Smooth muscle cell (in vitro differentiated cells): ENCODE results near the gene UBR4. TPM values are rescaled to one million over a fixed set of nuclear protein-coding genes. Genes with fewer than 3 reads are reported as not detected.

Experiments
- DNase-seq: peaks from one replicate; lab custom pipeline; 2025; ENCODE audit not compliant: unreplicated experiment; lab: John Stamatoyannopoulos, UW
- H2AFZ ChIP-seq: fragments of 200-600 bp; sonication (generic); 2 replicates; pipeline ENCODE4 v1.6.0; 2016; ENCODE audit warnings: antibody characterized with exemption, low read depth, mild to moderate bottlenecking
- H3F3A ChIP-seq: fragments of 200-600 bp; sonication (generic); 2 replicates; pipeline ENCODE4 v1.6.0; 2017; ENCODE audit warnings: antibody characterized with exemption, low read depth
- H3K27ac ChIP-seq: fragments of 200-600 bp; sonication (generic); 2 replicates; pipeline ENCODE4 v1.5.1; 2016; ENCODE audit warnings: low read depth, mild to moderate bottlenecking
- H3K27me3 ChIP-seq: fragments of 200-600 bp; sonication (generic); 2 replicates; pipeline ENCODE4 v1.6.1; 2016; ENCODE audit warnings: low read depth, mild to moderate bottlenecking
- H3K36me3 ChIP-seq: fragments of 200-600 bp; sonication (generic); 2 replicates; pipeline ENCODE4 v1.5.1; 2016; ENCODE audit warnings: low read depth
- H3K4me1 ChIP-seq: fragments of 200-600 bp; sonication (generic); 2 replicates; pipeline ENCODE4 v1.5.1; 2016; ENCODE audit warnings: low read depth
- H3K4me2 ChIP-seq: fragments of 200-600 bp; sonication (generic); 2 replicates; pipeline ENCODE4 v1.6.0; 2016; ENCODE audit warnings: mild to moderate bottlenecking
- H3K4me3 ChIP-seq: fragments of 200-600 bp; sonication (generic); 2 replicates; pipeline ENCODE4 v1.5.1; 2016; ENCODE audit warnings: mild to moderate bottlenecking
- H3K79me2 ChIP-seq: fragments of 200-600 bp; sonication (generic); 2 replicates; pipeline ENCODE4 v1.6.0; 2016; ENCODE audit warnings: low read depth, mild to moderate bottlenecking
- H3K9ac ChIP-seq: fragments of 200-600 bp; sonication (generic); 2 replicates; pipeline ENCODE4 v1.6.0; 2016; ENCODE audit warnings: low read depth
- H3K9me3 ChIP-seq: fragments of 200-600 bp; sonication (generic); replicated peaks from 2 replicates; pipeline ENCODE4 v1.5.1; 2016; ENCODE audit warnings: low read depth
- H4K20me1 ChIP-seq: fragments of 200-600 bp; sonication (generic); 2 replicates; pipeline ENCODE4 v1.6.0; 2016; ENCODE audit warnings: low read depth
- WGBS: methylation state at CpG from one replicate; pipeline ENCODE4 v1.1.7; 2016; ENCODE audit warnings: low lambda C conversion rate; 5-methylcytosine and 5-hydroxymethylcytosine counted together
- polyA plus RNA-seq: library from polyadenylated mRNA; unstranded; fragments of >200 nt; fragmentation: Nextera tagmentation; extraction: Ambion mirVana; gene quantifications from 2 replicates; pipeline ENCODE4 v1.2.1, GENCODE V29; 2016
- total RNA-seq: library from RNA; depleted of rRNA; stranded (reverse); fragments of >200 nt; gene quantifications from 2 replicates; pipeline ENCODE4 v1.2.3, GENCODE V29; 2014
- TF ChIP-seq, protein P1 (sequence below): fragments of 200-600 bp; sonication (generic); IDR thresholded peaks from 2 replicates; pipeline ENCODE4 v1.5.1; 2017; ENCODE audit warnings: borderline replicate concordance, mild to moderate bottlenecking, antibody characterized with exemption; ENCODE audit not compliant: insufficient read depth, poor library complexity, severe bottlenecking

Gene UBR4
- total and polyA plus RNA-seq, 2 experiments from 2014 or later, result 62.7 to 142 TPM

GRCh38 chr1:19112891-19113696 is 97.0 kb downstream of the UBR4 start:
- WGBS, result 98% methylated on average over 7 of the region's 7 CpGs
- no peaks in the 10 kb centered on the region for H3K4me1 ChIP-seq
- TF ChIP-seq, protein P1, sequence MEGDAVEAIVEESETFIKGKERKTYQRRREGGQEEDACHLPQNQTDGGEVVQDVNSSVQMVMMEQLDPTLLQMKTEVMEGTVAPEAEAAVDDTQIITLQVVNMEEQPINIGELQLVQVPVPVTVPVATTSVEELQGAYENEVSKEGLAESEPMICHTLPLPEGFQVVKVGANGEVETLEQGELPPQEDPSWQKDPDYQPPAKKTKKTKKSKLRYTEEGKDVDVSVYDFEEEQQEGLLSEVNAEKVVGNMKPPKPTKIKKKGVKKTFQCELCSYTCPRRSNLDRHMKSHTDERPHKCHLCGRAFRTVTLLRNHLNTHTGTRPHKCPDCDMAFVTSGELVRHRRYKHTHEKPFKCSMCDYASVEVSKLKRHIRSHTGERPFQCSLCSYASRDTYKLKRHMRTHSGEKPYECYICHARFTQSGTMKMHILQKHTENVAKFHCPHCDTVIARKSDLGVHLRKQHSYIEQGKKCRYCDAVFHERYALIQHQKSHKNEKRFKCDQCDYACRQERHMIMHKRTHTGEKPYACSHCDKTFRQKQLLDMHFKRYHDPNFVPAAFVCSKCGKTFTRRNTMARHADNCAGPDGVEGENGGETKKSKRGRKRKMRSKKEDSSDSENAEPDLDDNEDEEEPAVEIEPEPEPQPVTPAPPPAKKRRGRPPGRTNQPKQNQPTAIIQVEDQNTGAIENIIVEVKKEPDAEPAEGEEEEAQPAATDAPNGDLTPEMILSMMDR, result no peak
- no peak overlapping the region for H3K9ac ChIP-seq
- H3K9me3 ChIP-seq, result no peaks in the 10 kb centered on the region
- H2AFZ ChIP-seq, result no peak overlapping the region
- H4K20me1 ChIP-seq, result no peaks in the 10 kb centered on the region
- H3F3A ChIP-seq, result no peaks in the 10 kb centered on the region
- H3K27me3 ChIP-seq, result no peaks in the 10 kb centered on the region
- no peak overlapping the region for H3K27ac ChIP-seq
- H3K36me3 ChIP-seq, result peaks cover 56% of the 10 kb centered on the region
- H3K79me2 ChIP-seq, result no peaks in the 10 kb centered on the region
- no peak overlapping the region for H3K4me2 ChIP-seq
- DNase-seq, result no peak
- no peak overlapping the region for H3K4me3 ChIP-seq

- no peak overlapping the region for H3K9ac ChIP-seq
- no peak overlapping the region for H3K27ac ChIP-seq
- H3F3A ChIP-seq, result no peaks in the 10 kb centered on the region
- H3K4me2 ChIP-seq, result no peak overlapping the region
- H3K4me1 ChIP-seq, result no peaks in the 10 kb centered on the region
- H3K4me3 ChIP-seq, result no peak overlapping the region
- TF ChIP-seq, protein P1, result no peak
- H3K79me2 ChIP-seq, result no peaks in the 10 kb centered on the region
- no peak for DNase-seq
- no peaks in the 10 kb centered on the region for H3K27me3 ChIP-seq
- 95% methylated on average over 11 of the region's 11 CpGs for WGBS
- H4K20me1 ChIP-seq, result no peaks in the 10 kb centered on the region
- H3K36me3 ChIP-seq, result peaks cover 40% of the 10 kb centered on the region
- no peaks in the 10 kb centered on the region for H3K9me3 ChIP-seq
- H2AFZ ChIP-seq, result no peak overlapping the region
Measured at GRCh38 chr1:19110257-19110927, 99.7 kb downstream of the UBR4 start.

GRCh38 chr1:19109545-19109944 is 100.5 kb downstream of the UBR4 start:
- Histone ChIP-seq H3K9me3 (no peaks in the 10 kb centered on the region), H3K4me3 (no peak overlapping the region), H3K36me3 (peaks cover 36% of the 10 kb centered on the region), H3K4me1 (no peaks in the 10 kb centered on the region), H3K79me2 (no peaks in the 10 kb centered on the region), H2AFZ (no peak overlapping the region), H3K27ac (no peak overlapping the region), H4K20me1 (no peaks in the 10 kb centered on the region), H3K4me2 (no peak overlapping the region), H3K27me3 (no peaks in the 10 kb centered on the region), H3F3A (no peaks in the 10 kb centered on the region), H3K9ac (no peak overlapping the region)
- WGBS, result 92% methylated on average over 3 of the region's 3 CpGs
- TF ChIP-seq, protein P1, result no peak
- no peak for DNase-seq
